ENCODE data around the gene TTBK1.

DNA sequence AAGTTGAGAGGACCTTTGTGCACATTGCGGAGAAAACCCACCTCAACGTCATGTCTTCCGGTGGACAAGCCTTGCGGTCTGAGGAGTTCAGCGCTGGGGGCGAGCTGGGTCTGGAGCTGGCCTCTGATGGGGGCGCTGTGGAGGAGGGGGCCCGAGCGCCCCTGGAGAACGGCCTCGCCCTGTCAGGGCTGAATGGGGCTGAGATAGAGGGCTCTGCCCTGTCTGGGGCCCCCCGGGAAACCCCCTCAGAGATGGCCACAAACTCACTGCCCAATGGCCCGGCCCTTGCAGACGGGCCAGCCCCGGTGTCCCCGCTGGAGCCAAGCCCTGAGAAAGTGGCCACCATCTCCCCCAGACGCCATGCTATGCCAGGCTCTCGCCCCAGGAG is 40.2 kb downstream of the TTBK1 start:
- TF ChIP-seq POLR2A (IDR thresholded peaks at IDR 0.05): no peak
- TF ChIP-seq, protein P1, sequence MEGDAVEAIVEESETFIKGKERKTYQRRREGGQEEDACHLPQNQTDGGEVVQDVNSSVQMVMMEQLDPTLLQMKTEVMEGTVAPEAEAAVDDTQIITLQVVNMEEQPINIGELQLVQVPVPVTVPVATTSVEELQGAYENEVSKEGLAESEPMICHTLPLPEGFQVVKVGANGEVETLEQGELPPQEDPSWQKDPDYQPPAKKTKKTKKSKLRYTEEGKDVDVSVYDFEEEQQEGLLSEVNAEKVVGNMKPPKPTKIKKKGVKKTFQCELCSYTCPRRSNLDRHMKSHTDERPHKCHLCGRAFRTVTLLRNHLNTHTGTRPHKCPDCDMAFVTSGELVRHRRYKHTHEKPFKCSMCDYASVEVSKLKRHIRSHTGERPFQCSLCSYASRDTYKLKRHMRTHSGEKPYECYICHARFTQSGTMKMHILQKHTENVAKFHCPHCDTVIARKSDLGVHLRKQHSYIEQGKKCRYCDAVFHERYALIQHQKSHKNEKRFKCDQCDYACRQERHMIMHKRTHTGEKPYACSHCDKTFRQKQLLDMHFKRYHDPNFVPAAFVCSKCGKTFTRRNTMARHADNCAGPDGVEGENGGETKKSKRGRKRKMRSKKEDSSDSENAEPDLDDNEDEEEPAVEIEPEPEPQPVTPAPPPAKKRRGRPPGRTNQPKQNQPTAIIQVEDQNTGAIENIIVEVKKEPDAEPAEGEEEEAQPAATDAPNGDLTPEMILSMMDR (IDR thresholded peaks at IDR 0.05): no peak
